GM19397 (cell line): Measurements from ENCODE around the gene ATXN2.
A peak's percentile ranks its signal among the peaks of the same experiment; 100 is the strongest.
"Not testable (repeated sequence)": the region's sequence is repeated elsewhere in the genome, so short reads cannot be mapped to it uniquely, and the experiment has no call there.

Source experiments
- ATAC-seq: cut with Tn5 transposase; IDR thresholded peaks from one replicate; pipeline ENCODE4 v1.9.1; 2021; ENCODE audit warnings: mild to moderate bottlenecking, moderate library complexity; ENCODE audit not compliant: unreplicated experiment

ATXN2 gene, protein sequence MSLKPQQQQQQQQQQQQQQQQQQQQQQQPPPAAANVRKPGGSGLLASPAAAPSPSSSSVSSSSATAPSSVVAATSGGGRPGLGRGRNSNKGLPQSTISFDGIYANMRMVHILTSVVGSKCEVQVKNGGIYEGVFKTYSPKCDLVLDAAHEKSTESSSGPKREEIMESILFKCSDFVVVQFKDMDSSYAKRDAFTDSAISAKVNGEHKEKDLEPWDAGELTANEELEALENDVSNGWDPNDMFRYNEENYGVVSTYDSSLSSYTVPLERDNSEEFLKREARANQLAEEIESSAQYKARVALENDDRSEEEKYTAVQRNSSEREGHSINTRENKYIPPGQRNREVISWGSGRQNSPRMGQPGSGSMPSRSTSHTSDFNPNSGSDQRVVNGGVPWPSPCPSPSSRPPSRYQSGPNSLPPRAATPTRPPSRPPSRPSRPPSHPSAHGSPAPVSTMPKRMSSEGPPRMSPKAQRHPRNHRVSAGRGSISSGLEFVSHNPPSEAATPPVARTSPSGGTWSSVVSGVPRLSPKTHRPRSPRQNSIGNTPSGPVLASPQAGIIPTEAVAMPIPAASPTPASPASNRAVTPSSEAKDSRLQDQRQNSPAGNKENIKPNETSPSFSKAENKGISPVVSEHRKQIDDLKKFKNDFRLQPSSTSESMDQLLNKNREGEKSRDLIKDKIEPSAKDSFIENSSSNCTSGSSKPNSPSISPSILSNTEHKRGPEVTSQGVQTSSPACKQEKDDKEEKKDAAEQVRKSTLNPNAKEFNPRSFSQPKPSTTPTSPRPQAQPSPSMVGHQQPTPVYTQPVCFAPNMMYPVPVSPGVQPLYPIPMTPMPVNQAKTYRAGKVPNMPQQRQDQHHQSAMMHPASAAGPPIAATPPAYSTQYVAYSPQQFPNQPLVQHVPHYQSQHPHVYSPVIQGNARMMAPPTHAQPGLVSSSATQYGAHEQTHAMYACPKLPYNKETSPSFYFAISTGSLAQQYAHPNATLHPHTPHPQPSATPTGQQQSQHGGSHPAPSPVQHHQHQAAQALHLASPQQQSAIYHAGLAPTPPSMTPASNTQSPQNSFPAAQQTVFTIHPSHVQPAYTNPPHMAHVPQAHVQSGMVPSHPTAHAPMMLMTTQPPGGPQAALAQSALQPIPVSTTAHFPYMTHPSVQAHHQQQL

DNA sequence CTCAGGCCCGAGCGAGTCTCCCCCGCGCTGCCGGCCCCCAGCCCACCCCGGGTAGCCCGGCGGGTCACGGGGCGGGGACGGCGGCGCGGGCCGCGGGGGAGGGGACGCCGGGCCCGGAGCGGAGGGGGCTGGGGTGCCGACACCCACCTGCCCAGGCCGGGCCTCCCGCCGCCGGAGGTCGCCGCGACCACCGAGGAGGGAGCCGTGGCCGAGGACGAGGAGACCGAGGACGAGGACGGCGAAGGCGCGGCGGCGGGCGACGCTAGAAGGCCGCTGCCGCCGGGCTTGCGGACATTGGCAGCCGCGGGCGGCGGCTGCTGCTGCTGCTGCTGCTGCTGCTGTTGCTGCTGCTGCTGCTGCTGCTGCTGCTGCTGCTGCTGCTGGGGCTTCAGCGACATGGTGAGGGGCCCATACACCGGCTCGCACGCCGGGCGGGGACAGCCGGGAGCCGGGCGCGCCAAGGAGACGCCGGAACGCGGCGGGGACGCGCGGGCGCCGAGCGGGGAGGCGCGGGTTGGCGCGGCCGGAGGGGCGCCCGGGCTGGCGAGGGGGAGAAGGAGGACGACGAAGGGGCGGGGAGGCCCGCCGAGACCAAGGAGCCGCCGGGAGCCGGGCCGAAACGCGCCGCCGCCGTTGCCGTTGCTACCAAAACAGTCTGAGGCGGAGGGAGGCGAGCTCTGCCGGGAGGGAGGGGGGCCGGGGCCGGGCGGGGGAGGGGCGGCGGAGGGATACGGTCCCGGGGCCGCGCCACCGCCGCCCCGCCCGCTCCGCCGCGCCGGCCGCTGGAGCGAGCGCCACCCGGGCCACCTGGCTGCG is at the start of gene ATXN2:
Gene ATXN2 (minus strand): TSS at position 679 of the 816 bp plus-strand sequence. CDS start 281 bp downstream, at position 398.
- peak; percentile 59 for ATAC-seq

DNA sequence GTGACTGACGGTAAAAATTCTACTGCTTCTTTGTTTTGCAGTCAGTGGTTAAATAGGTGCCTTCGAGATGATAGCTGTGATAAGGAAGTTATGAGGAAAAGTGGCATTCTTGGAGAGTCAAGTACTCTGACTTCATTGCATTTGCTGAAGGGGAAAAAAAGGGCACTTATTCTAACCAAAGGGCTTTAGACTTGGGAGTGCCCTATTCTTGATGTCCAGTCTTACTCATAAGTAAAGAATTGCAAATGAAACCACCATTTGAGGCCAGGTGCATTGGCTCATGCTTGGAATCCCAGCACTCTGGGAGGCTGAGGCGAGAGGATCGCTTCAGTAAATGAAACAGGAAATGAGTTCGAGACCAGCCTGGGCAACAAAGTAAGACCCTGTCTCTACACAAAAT is 46.3 kb upstream of the ATXN2 start:
- no peak for ATAC-seq

DNA sequence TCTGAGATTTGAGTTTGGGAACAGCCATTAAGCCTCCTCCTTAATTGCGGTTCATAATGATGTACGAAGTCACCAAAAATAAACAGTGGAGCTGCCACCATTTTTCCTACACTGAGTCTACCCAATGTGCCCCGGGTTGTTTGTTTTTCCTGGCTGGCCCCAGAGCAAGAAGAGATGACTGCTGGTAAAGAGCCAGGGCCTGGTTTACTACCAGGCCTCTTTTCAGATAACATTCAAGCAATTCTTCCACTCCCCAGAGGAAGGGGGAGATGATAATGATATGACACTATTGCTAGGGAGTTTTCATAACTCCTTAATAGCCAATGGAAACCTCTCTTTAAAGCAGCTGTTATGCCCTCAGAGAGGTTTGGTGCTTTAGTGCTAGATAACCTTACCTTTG is 44.3 kb upstream of the ATXN2 start:
- ATAC-seq, result no peak

DNA sequence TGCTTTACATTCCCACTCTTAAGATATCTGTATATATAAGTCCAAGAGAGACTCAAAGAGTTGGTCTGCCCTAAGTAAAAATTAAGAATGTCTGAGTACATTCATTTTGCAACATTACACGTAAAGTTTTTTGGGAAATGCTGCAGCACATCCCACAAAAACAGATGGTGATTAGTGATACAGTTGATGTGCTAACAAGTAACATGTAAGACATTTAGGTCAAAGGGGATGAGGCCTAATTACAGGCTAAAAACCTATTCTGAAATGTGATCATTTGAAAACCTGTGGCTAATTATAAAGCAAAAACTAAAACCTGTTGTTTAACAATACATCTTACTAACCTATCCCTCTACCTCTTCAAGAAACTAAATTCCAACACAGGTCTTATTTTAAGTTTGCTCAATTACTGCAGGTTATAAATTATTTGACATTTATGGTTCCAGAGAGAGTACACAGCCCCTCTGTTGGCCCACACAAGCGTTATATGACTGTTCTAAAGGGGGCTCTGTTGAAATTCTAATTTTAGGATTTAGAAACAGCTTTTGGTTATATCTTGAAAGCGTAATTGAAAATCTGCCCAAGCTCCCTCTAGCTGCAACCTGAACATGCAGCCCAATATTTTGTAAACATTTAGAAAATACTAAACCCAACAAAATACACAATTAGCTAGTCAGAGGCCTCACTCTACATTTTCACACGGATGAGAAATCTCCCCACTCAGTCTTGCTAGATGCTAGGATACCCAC is 43.7 kb upstream of the ATXN2 start:
- ATAC-seq, result no peak

DNA sequence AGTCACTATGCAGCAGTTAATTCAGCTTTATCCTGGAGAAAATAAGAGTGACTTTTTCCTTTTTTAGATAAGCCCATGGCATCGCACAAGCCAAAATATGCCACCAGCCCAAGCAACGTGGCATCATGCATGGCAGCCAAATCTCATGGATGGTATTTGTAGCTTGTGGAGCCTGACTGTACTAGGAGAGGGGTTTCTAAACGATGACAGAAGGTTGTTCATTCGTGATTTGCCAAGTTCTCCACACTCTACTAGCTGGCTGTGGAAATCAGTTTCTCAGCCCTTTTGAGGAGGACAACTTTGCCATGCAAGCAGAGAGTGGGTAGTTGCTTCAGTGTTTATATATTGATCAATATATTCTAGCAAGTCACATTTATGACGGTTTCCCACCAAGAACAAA is 41.4 kb upstream of the ATXN2 start:
- no peak for ATAC-seq

DNA sequence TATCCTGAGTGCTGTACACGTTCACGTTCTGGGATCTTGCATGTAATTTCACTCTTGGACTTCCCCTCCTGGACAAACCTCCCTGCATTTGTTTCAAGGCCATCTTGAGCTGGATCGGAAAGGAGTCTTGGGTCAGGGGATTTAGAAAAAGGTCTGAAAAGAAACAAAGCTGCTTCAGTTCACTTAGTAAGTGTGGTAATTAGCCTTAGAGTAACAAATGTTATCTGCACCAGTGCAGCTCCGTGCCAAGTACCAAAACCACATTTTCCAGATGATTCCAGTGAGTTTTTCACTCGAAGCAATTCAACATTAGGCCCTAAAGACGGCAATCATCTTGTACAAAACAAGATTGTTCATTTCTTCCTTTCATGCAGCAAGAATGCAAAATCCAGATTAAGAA is 39.4 kb upstream of the ATXN2 start:
- ATAC-seq, result no peak

DNA sequence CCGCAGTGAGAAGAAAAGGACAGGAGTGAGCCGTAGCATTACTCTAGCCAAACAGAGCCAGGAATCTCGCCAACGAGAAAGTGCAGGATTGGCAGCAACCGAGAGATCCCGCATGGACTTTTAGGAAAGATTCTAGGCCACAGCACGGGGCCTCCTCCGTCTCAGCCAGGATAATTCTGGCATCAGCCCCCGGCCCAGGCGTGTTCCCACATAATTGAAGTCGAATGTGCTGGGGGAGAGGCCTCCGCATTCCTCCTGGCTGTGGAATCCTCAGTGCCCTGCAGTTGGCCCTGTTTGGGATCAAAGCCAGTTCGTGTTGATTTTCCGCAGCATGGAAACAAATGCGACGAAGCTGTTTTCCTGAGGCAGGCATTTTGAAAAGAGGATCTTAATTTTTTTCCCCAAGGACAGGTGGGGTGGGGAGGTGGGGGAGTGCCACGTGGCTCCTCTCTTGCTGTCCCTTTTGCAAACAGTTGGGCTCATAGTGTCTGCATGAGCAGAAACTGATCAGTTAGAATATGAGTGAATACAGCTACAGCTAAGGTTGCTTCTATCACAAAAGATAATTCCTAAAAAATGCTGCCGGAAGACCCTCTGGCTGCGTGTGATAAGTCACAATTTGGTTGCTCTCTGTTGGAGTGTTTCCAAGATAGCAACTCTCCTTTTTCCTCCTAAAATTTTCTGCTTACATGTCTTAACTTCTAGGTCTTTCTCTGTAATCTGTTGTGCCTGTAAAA is 37.3 kb upstream of the ATXN2 start:
- ATAC-seq, result no peak

DNA sequence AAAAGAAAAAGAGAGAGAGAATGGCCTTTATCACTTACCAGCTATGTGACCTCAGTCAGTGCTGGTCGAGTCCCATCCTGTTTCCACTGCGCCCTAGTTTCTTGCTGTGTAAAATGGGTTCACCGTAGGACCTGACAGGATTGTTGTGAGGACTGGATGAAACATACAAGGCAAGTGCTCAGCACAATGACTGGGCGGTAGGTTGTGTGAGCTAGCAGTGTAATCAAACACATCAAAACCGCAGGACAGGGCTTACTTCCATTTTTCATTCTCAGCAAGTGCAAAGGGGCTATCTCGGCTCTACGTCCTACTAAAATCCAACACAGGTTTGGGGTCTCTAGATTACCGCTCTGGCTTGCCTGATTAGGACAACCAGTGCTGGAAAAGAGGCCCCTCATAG is 36.4 kb upstream of the ATXN2 start:
- ATAC-seq, result no peak

DNA sequence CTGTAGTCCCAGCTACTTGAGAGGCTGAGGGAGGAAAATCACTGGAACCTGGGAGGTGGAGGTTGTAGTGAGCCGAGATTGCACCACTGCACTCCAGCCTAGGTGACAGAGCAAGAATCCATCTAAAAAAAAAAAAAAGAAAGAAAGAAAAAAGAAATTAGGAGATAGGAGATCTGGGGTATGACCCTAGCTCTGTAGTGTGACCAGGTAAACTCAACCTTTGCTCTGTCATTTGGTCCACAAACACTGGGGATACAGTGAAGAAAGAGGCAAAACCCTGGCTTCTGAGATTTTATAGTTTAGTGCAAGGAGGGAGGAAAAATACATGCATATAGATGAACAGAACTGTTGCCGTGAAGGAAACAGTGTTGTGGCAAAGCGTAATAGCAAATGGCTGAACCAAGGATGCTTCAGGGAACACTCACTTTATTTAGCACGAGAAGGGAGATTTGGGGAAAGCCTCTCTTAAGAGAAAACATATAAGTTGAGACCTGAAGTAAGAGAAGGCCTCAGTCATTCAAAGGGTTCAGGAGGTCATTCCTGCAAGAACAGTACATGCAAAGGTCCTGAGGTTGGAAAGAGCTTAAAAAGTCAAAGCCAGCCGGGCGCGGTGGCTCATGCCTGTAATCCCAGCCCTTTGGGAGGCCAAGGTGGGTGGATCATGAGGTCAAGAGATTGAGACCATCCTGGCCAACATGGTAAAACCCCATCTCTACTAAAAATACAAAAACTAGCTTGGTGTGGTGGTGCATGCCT is 29.6 kb upstream of the ATXN2 start:
- ATAC-seq, result no peak

DNA sequence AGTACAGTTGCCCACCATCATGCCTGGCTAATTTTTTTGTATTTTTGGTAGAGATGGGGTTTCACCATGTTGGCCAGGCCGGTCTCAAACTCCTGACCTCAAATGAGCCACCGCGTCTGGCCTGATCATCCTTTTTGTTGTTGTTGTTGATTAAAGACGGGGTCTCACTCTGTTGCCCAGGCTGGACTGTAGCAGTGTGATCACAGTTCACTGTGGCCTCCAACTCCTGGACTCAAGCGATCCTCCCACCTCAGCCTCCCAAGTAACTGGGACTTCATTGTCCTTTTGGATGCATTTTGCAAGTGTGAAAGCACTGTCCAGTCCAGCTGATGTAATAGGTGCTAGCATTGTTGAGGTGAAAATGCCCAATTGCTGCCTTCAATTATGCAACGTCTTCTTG is 27.1 kb upstream of the ATXN2 start:
- ATAC-seq, result no peak

DNA sequence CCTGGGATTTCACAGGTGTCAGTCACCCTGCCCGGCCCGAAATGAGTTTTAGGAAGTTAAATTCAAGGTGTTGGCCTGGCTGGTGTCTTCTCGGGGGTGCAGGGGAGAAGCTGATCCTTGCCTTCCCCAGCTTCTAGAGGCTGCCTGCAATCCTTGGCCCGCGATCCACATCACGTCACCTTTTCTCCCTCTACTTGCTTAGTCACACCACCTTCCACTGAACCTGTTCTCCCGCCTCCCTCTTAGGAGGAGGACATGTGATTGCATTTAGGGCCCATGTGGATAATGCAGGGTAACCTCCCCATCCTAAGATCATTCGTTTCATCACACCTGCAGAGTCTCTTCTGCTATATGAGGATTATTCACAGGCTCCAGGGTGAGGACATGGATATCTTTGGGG is 25.4 kb upstream of the ATXN2 start:
- ATAC-seq, result no peak

DNA sequence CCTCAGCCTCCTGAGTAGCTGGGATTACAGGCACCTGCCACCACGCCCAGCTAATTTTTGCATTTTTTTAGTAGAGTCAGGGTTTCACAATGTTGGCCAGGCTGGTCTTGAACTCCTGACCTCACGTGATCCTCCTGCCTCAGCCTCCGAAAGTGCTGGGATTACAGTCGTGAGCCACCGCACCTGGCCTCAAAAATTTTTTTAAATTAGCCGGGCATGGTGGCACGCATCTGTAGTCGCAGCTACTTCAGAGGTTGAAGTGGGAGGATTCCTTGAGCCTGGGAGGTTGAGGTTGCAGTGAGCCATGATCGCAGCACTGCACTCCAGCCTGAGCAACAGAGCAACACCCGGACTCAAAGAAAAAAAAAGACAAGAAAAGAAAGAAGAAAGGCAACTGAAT is 18.7 kb upstream of the ATXN2 start:
- ATAC-seq, result not testable (repeated sequence)

DNA sequence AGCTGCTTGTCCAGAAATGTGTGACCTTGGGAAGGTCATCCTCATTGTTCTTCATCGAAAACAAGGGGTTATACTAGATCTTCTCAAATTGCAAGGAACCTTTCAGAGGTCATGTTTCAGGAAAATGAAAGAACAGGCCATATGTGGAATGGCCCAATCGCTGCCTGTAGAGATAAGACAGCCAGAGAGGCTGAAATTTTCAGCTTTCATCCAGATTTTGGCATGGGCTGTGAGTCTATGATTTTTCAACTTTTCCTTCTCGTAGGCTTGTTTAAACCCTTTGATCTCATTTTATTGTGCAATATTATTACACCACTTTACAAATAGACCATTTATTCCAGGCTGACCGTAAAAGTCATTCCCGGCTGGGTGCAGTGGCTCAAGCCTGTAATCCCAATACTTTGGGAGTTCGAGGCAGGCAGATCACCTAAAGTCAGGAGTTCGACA is 17.1 kb upstream of the ATXN2 start:
- ATAC-seq, result no peak

DNA sequence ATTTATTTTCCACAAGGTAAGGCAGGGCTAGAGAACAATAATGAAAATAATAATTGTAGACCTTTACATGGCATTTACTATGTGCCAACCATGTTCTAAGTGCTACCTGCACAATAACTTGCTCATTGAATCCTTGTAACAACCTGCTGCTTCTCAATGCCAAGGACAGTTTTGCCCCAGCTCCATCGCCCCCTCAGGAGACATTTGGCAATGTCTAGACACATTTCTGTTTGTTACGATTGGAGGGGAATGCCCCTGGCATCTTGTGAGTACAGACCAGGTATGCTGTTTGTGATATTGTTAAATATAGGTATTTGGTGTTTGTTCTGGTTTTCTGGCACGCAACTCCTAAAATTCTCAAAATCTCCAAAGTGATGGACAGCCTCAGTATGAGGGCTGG is 8.1 kb upstream of the ATXN2 start:
- ATAC-seq, result no peak

DNA sequence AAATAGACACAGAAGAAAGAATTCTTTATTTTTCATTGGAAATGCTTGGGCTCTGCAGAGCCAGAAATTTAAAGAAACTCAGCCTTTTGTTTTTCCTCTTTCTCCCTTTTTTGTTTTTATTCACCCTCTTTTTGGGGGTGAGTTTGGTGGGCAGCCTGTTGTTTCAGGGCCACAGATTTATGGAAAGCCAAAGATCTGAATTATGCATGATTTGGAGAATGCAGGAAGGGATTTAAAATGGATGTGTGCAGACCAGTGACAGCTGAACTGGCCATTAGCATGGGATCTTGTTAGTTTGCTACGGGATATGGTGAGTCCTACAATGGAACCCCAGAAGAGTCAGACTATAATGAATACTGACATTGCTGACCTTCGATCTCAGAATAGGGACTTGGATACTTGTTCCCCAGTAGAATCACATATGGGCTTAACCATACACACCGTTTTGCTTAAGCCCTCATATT is 7.7 kb upstream of the ATXN2 start:
- no peak for ATAC-seq

DNA sequence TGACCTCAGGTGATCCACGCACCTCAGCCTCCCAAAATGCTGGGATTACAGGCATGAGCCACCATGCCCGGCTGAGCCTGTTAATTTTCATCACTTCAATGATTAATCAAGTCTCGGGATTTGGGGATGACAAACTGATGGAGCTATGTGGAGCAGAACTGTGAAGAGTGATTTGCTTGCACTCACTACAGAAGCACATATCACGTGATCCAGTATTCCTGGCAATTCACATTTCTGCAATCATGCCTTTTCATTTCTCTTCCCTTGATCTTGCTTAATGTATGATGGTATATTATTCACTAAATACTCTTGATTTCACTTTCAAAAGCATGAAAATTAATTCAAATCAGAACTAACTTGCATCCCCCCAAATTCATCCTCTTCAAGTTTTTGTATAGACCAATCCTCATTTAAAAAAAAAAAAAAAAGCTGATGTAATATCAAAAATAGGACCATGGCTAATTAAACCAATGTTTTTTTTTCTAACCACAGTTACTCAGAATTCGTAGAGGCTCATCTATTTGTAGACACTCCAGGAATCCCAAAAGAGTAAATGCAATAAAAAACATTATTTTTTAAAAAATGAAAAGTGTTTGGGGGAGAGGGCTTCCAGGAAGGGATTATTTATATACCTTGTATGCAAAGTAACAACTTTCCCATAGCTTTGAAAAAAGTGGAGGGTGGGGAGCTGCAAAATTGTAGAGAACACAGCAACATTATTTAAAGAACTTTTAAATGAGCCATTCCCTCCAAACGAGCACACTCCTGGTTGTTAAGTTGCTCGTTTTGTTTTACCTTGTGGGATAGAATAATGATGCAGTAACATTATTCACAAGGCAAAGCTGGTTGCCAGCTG is 7.0 kb upstream of the ATXN2 start:
- ATAC-seq, result no peak

DNA sequence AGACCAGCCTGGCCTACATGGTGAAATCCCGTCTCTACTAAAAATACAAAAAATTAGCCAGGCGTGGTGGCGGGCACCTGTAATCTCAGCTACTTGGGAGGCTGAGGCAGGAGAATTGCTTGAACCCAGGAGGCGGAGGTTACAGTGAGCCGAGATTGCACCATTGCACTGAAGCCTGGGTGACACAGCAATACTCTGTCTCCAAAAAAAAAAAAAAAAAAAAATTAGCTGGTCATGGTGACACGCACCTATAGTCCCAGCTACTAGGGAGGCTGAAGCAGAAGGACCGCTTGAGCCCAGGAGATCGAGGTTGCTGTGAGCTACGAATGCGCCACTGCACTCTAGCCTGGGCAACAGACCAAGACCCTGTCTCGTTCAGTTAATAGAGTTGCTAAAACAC is 3.7 kb upstream of the ATXN2 start:
- ATAC-seq, result not testable (repeated sequence)
